OCI-LY1 (cell line): Measurements from ENCODE around the gene KCNT2.

ENCODE experiments used
- H2AFZ ChIP-seq: fragments of 200-600 bp; sonication (generic), shearing (Covaris generic); 2 replicates; pipeline ENCODE4 v1.6.0; 2014; ENCODE audit warnings: antibody characterized with exemption, mild to moderate bottlenecking, low read length
- H3F3A ChIP-seq: fragments of 200-600 bp; sonication (generic), shearing (Covaris generic); 2 replicates; pipeline ENCODE4 v1.6.0; 2014; ENCODE audit warnings: mild to moderate bottlenecking, antibody characterized with exemption, low read length, moderate library complexity; ENCODE audit not compliant: insufficient read depth
- H3K27ac ChIP-seq: fragments of 200-600 bp; sonication (generic); 2 replicates; pipeline ENCODE4 v1.5.1; 2014; ENCODE audit warnings: low read length, mixed run types, mild to moderate bottlenecking, low read depth; ENCODE audit not compliant: poor library complexity, severe bottlenecking
- H3K27me3 ChIP-seq: fragments of 200-600 bp; sonication (generic); 2 replicates; pipeline ENCODE4 v1.6.0; 2014; ENCODE audit warnings: antibody characterized with exemption, mild to moderate bottlenecking, low read length, moderate library complexity; ENCODE audit not compliant: insufficient read depth
- H3K36me3 ChIP-seq: fragments of 200-600 bp; sonication (generic); 2 replicates; pipeline ENCODE4 v1.6.1; 2014; ENCODE audit warnings: mild to moderate bottlenecking, antibody characterized with exemption, low read length, moderate library complexity, mixed read lengths; ENCODE audit not compliant: insufficient read depth
- H3K4me1 ChIP-seq: fragments of 200-600 bp; sonication (generic); 2 replicates; pipeline ENCODE4 v1.5.1; 2014; ENCODE audit warnings: mild to moderate bottlenecking, low read length, moderate library complexity; ENCODE audit not compliant: insufficient read depth, severe bottlenecking
- H3K4me2 ChIP-seq: fragments of 200-600 bp; sonication (generic), shearing (Covaris generic); 2 replicates; pipeline ENCODE4 v1.6.1; 2014; ENCODE audit warnings: low read length
- H3K4me3 ChIP-seq: fragments of 200-600 bp; sonication (generic); 2 replicates; pipeline ENCODE4 v1.5.1; 2014; ENCODE audit warnings: low read length, low read depth, mild to moderate bottlenecking, mixed read lengths; ENCODE audit not compliant: poor library complexity, severe bottlenecking
- H3K79me2 ChIP-seq: fragments of 200-600 bp; shearing (Covaris generic); 2 replicates; pipeline ENCODE4 v1.6.1; 2016; ENCODE audit warnings: mixed run types, low read length, mixed read lengths; ENCODE audit not compliant: insufficient read depth
- H3K9ac ChIP-seq: fragments of 200-600 bp; sonication (generic), shearing (Covaris generic); 2 replicates; pipeline ENCODE4 v1.6.1; 2014; ENCODE audit warnings: mild to moderate bottlenecking, low read length, mixed read lengths
- H3K9me2 ChIP-seq: fragments of 200-600 bp; sonication (generic), shearing (Covaris generic); 2 replicates; pipeline ENCODE4 v1.6.1; 2014; ENCODE audit warnings: low read depth, mild to moderate bottlenecking, low read length, mixed read lengths
- H3K9me3 ChIP-seq: fragments of 200-600 bp; shearing (Covaris generic); 2 replicates; pipeline ENCODE4 v1.6.1; 2014; ENCODE audit warnings: low read length, mixed read lengths
- H4K20me1 ChIP-seq: fragments of 200-600 bp; sonication (generic), shearing (Covaris generic); 2 replicates; pipeline ENCODE4 v1.6.0; 2016; ENCODE audit warnings: mild to moderate bottlenecking, low read length; ENCODE audit not compliant: insufficient read depth
- EZH2 ChIP-seq: fragments of 200-600 bp; sonication (generic), shearing (Covaris generic); IDR thresholded peaks from 2 replicates; pipeline ENCODE4 v1.8.0; 2017; ENCODE audit warnings: borderline replicate concordance, mixed run types, mild to moderate bottlenecking, antibody characterized with exemption, low read length, moderate library complexity, mixed read lengths
- TF ChIP-seq, protein P1 (sequence below): fragments of 200-600 bp; sonication (generic), shearing (Covaris generic); IDR thresholded peaks from 2 replicates; pipeline ENCODE4 v1.5.1; 2017; ENCODE audit warnings: mild to moderate bottlenecking, antibody characterized with exemption, low read length, moderate library complexity, mixed read lengths

The KCNT2 gene

GRCh38 chr1:196409586-196409985 lies 198.7 kb downstream of the KCNT2 start:
- no peaks in the 10 kb centered on the region for H3K36me3 ChIP-seq
- TF ChIP-seq, protein P1, sequence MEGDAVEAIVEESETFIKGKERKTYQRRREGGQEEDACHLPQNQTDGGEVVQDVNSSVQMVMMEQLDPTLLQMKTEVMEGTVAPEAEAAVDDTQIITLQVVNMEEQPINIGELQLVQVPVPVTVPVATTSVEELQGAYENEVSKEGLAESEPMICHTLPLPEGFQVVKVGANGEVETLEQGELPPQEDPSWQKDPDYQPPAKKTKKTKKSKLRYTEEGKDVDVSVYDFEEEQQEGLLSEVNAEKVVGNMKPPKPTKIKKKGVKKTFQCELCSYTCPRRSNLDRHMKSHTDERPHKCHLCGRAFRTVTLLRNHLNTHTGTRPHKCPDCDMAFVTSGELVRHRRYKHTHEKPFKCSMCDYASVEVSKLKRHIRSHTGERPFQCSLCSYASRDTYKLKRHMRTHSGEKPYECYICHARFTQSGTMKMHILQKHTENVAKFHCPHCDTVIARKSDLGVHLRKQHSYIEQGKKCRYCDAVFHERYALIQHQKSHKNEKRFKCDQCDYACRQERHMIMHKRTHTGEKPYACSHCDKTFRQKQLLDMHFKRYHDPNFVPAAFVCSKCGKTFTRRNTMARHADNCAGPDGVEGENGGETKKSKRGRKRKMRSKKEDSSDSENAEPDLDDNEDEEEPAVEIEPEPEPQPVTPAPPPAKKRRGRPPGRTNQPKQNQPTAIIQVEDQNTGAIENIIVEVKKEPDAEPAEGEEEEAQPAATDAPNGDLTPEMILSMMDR = no peak
- no peak for TF ChIP-seq EZH2
- H3K27me3 ChIP-seq = no peaks in the 10 kb centered on the region
- H3K9ac ChIP-seq = no peak overlapping the region
- H3K9me2 ChIP-seq = no peaks in the 10 kb centered on the region
- H3K4me3 ChIP-seq = no peak overlapping the region
- H2AFZ ChIP-seq = no peak overlapping the region
- H3F3A ChIP-seq = no peaks in the 10 kb centered on the region
- H3K4me2 ChIP-seq = no peak overlapping the region
- H3K79me2 ChIP-seq = no peaks in the 10 kb centered on the region
- no peaks in the 10 kb centered on the region for H3K4me1 ChIP-seq
- no peak overlapping the region for H3K27ac ChIP-seq
- H3K9me3 ChIP-seq = no peaks in the 10 kb centered on the region
- H4K20me1 ChIP-seq = no peaks in the 10 kb centered on the region

DNA sequence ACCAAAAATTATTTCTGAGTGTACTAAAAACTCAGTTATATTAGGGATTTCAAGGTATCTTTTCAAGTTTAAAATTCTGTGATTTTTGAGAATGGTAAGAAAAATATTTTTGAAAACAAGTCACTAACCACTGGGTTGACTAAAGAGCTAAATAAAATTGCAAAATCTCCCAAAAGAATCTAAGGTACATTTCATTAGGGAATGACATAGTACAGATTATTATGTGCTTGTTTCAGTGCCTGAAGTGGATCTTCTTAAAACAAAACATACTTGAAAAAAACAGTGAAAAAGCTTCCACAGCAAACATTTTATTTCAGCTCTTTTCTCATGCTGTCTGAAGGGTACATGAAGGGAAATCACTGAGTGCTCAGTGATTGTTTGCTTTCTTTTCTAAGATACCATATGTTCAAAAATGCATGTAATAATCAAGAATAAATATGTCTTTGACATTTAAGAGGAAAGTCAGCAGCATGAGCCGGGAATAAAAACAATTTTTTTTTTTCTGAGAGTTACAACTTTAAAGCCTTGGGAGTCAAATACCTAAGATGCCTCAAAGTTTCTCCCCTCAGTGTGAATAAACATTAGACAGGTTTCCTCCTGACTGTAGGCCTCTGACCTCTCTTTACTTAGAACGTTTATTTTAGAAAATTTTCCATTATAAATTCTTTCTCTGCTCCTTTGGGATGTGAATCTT lies 200.7 kb downstream of the KCNT2 start:
- Histone ChIP-seq H3K9me2 (no peaks in the 10 kb centered on the region), H3K27ac (no peak overlapping the region), H3K9me3 (no peaks in the 10 kb centered on the region), H2AFZ (no peak overlapping the region), H3K4me3 (no peak overlapping the region), H3K9ac (no peak overlapping the region), H4K20me1 (no peaks in the 10 kb centered on the region), H3K27me3 (no peaks in the 10 kb centered on the region), H3K79me2 (no peaks in the 10 kb centered on the region), H3K4me1 (no peaks in the 10 kb centered on the region), H3F3A (no peaks in the 10 kb centered on the region), H3K4me2 (no peak overlapping the region), H3K36me3 (no peaks in the 10 kb centered on the region)
- TF ChIP-seq EZH2 = no peak
- TF ChIP-seq, protein P1 = no peak

DNA sequence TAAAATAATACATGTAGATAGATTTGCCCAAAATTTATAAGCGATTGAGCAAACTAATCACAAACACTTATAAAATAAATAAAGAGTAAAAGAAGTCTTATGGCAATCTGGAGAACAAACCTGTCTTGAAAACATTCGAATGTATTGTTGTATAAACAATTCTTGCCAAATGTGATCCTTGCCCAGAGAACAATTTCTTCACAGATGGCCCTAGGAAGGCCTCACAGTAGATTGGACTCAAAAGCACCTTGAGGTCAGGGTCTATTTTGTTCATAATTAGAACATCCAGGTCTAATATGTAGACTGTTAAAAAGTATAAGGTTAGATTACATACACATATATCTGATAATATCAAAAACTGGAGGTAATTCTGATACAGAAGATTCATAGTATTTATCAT lies 202.4 kb downstream of the KCNT2 start:
- no peak overlapping the region for H3K9ac ChIP-seq
- H3K36me3 ChIP-seq = no peaks in the 10 kb centered on the region
- no peak for TF ChIP-seq EZH2
- TF ChIP-seq, protein P1 = no peak
- no peaks in the 10 kb centered on the region for H3K4me1 ChIP-seq
- no peaks in the 10 kb centered on the region for H4K20me1 ChIP-seq
- H3K9me2 ChIP-seq = no peaks in the 10 kb centered on the region
- H2AFZ ChIP-seq = no peak overlapping the region
- no peaks in the 10 kb centered on the region for H3F3A ChIP-seq
- H3K4me2 ChIP-seq = no peak overlapping the region
- H3K9me3 ChIP-seq = no peaks in the 10 kb centered on the region
- H3K4me3 ChIP-seq = no peak overlapping the region
- H3K27me3 ChIP-seq = no peaks in the 10 kb centered on the region
- H3K27ac ChIP-seq = no peak overlapping the region
- H3K79me2 ChIP-seq = no peaks in the 10 kb centered on the region
